Panc1 (cell line): Measurements from ENCODE around the gene ACE2. TPM values are rescaled to one million over a fixed set of nuclear protein-coding genes. Genes with fewer than 3 reads are reported as not detected.

Experiments
- total RNA-seq: library from RNA; stranded (reverse); gene quantifications from one replicate; pipeline ENCODE4 v1.2.1, GENCODE V29; 2021; ENCODE audit not compliant: unreplicated experiment

Gene ACE2
- total RNA-seq, 1 experiment from 2014 or later = not detected

Other genes with a start within 250 kb of the ACE2 start
- not detected for gene VEGFD, start 216.5 kb downstream of the ACE2 start, total RNA-seq
- 19.7 TPM for gene PIR, start 107.6 kb downstream of the ACE2 start, total RNA-seq
- gene BMX, start 100.2 kb downstream of the ACE2 start, total RNA-seq = not detected
- 0.10 TPM for gene CLTRN, start 63.8 kb upstream of the ACE2 start, total RNA-seq
- 6.8 TPM for gene CA5B, start 137.3 kb upstream of the ACE2 start, total RNA-seq
- 3.0 TPM for gene ZRSR2, start 189.5 kb upstream of the ACE2 start, total RNA-seq